Vagina (tissue), 2 donors: ENCODE data around the gene TRAPPC4. TPM values are rescaled to one million over a fixed set of nuclear protein-coding genes. Genes with fewer than 3 reads are reported as not detected.

ENCODE experiments used
- DNase-seq, 2 donors: peaks; one replicate each; pipeline ENCODE4 v3.0.0-alpha.2; 2017; ENCODE audit errors: extremely low spot score in 2 of 2
- H3K27ac ChIP-seq: fragments of 200-600 bp; sonication (generic); one replicate; pipeline ENCODE4 v1.5.1; 2019
- H3K27me3 ChIP-seq: fragments of 200-600 bp; sonication (generic); one replicate; pipeline ENCODE4 v1.5.1; 2019
- H3K36me3 ChIP-seq, 2 donors: fragments of 200-600 bp; sonication (generic); one replicate each; pipeline ENCODE4 v1.5.1; 2017 to 2019
- H3K4me1 ChIP-seq: fragments of 200-600 bp; sonication (generic); one replicate; pipeline ENCODE4 v1.5.1; 2019
- H3K4me3 ChIP-seq, 2 donors: fragments of 200-600 bp; sonication (generic); 1 replicate in 1 of 2; 2 replicates in 1 of 2; pipeline ENCODE4 v1.5.1; 2016 to 2019
- H3K9me3 ChIP-seq: fragments of 200-600 bp; sonication (generic); one replicate; pipeline ENCODE4 v1.5.1; 2019
- POLR2A ChIP-seq, 2 donors: fragments of 450-650 bp; IDR thresholded peaks; one replicate each; pipeline ENCODE4 v1.6.1; 2017; ENCODE audit warnings: antibody characterized with exemption in 2 of 2, mild to moderate bottlenecking in 2 of 2, moderate library complexity in 2 of 2
- POLR2AphosphoS5 ChIP-seq, 2 donors: sonication (generic); formaldehyde crosslinking; IDR thresholded peaks; one replicate each; pipeline ENCODE4 v1.9.0; 2017; ENCODE audit warnings: antibody characterized with exemption in 2 of 2, mild to moderate bottlenecking in 2 of 2, low read depth in 1 of 2; ENCODE audit not compliant: insufficient read depth in 1 of 2
- intact Hi-C: fragments of 100-400 bp; cut with DNase I; formaldehyde crosslinking; loops from one replicate; pipeline ENCODE4 v1.15.1; 2023
- total RNA-seq: library from RNA; depleted of rRNA; stranded (reverse); fragments of >200 nt; gene quantifications from one replicate; pipeline ENCODE4 v1.2.3, GENCODE V29; 2016
- TF ChIP-seq, protein P1 (sequence below), 3 experiments: fragments of 450-650 bp in 2 of 3; fragments of 200-600 bp in 1 of 3; sonication (generic) in 1 of 3; IDR thresholded peaks; one replicate each; pipeline ENCODE4 v1.5.1; 2017 to 2019; ENCODE audit warnings: antibody characterized with exemption in 3 of 3, mild to moderate bottlenecking in 2 of 3, moderate library complexity in 2 of 3

Gene TRAPPC4
- total RNA-seq, 1 donor from 2014 or later, result 40.0 TPM

GRCh38 chr11:118996926-118997626 lies 21.5 kb upstream of the TRAPPC4 start:
- no peaks in the 10 kb centered on the region for H3K27me3 ChIP-seq
- no peak for DNase-seq
- peak overlapping the region; percentile 65 for H3K27ac ChIP-seq
- H3K36me3 ChIP-seq, result peaks cover 0 to 16% of the 10 kb centered on the region in 2 donors
- TF ChIP-seq, protein P1, sequence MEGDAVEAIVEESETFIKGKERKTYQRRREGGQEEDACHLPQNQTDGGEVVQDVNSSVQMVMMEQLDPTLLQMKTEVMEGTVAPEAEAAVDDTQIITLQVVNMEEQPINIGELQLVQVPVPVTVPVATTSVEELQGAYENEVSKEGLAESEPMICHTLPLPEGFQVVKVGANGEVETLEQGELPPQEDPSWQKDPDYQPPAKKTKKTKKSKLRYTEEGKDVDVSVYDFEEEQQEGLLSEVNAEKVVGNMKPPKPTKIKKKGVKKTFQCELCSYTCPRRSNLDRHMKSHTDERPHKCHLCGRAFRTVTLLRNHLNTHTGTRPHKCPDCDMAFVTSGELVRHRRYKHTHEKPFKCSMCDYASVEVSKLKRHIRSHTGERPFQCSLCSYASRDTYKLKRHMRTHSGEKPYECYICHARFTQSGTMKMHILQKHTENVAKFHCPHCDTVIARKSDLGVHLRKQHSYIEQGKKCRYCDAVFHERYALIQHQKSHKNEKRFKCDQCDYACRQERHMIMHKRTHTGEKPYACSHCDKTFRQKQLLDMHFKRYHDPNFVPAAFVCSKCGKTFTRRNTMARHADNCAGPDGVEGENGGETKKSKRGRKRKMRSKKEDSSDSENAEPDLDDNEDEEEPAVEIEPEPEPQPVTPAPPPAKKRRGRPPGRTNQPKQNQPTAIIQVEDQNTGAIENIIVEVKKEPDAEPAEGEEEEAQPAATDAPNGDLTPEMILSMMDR (IDR thresholded peaks at IDR 0.05), result no peak
- no peak for TF ChIP-seq POLR2A (IDR thresholded peaks at IDR 0.05)
- TF ChIP-seq POLR2AphosphoS5 (IDR thresholded peaks at IDR 0.05; ENCODE audit: insufficient read depth in 1 of 2, low read depth in 1 of 2), result no peak
- peak overlapping the region; percentile 86 to 88 for H3K4me3 ChIP-seq
- no peaks in the 10 kb centered on the region for H3K9me3 ChIP-seq
- intact Hi-C loops, result no loop called here
- H3K4me1 ChIP-seq, result peaks cover 34% of the 10 kb centered on the region

- peaks cover 0 to 23% of the 10 kb centered on the region in 2 donors for H3K36me3 ChIP-seq
- no peaks in the 10 kb centered on the region for H3K27me3 ChIP-seq
- H3K4me1 ChIP-seq, result peaks cover 34% of the 10 kb centered on the region
- peak; percentile 70 to 73 for TF ChIP-seq POLR2A (IDR thresholded peaks at IDR 0.05)
- TF ChIP-seq POLR2AphosphoS5 (IDR thresholded peaks at IDR 0.05; ENCODE audit: insufficient read depth in 1 of 2, low read depth in 1 of 2), result peak; percentile 96 to 98
- TF ChIP-seq, protein P1 (IDR thresholded peaks at IDR 0.05), result peak in 1 of 3 experiments; percentile 27
- intact Hi-C loops, result no loop called here
- no peaks in the 10 kb centered on the region for H3K9me3 ChIP-seq
- H3K27ac ChIP-seq, result peak within 1 kb of the TSS; percentile 65
- peak within 1 kb of the TSS; percentile 86 to 88 for H3K4me3 ChIP-seq
- DNase-seq, result peak in 1 of 2 donors; percentile 90
These were observed 20.8 kb upstream of the TRAPPC4 start, which contains the start of gene CENATAC for GRCh38 chr11:118997627-118998387. Gene CENATAC (plus strand): TSS chr11:118998138. CDS start chr11:118998198, 60 bp downstream.

- peak overlapping the region; percentile 86 to 88 for H3K4me3 ChIP-seq
- no peaks in the 10 kb centered on the region for H3K9me3 ChIP-seq
- peak overlapping the region; percentile 65 for H3K27ac ChIP-seq
- intact Hi-C loops, result no loop called here
- TF ChIP-seq POLR2AphosphoS5 (IDR thresholded peaks at IDR 0.05; ENCODE audit: insufficient read depth in 1 of 2, low read depth in 1 of 2) (no peak), POLR2A (IDR thresholded peaks at IDR 0.05) (no peak)
- TF ChIP-seq, protein P1 (IDR thresholded peaks at IDR 0.05), result no peak
- H3K36me3 ChIP-seq, result peaks cover 0 to 27% of the 10 kb centered on the region in 2 donors
- no peak for DNase-seq
- no peaks in the 10 kb centered on the region for H3K27me3 ChIP-seq
- peaks cover 34% of the 10 kb centered on the region for H3K4me1 ChIP-seq
These were observed 20.2 kb upstream of the TRAPPC4 start for GRCh38 chr11:118998388-118998717.

- intact Hi-C loops, result no loop called here
- Histone ChIP-seq H3K9me3 (no peaks in the 10 kb centered on the region), H3K4me3 (peak overlapping the region; percentile 86 to 88), H3K36me3 (peaks cover 0 to 27% of the 10 kb centered on the region in 2 donors), H3K4me1 (peaks cover 34% of the 10 kb centered on the region), H3K27ac (peak overlapping the region; percentile 65), H3K27me3 (no peaks in the 10 kb centered on the region)
- TF ChIP-seq, protein P1 (IDR thresholded peaks at IDR 0.05), result no peak
- no peak for DNase-seq
These were observed 19.7 kb upstream of the TRAPPC4 start for GRCh38 chr11:118998822-118999221.

DNA sequence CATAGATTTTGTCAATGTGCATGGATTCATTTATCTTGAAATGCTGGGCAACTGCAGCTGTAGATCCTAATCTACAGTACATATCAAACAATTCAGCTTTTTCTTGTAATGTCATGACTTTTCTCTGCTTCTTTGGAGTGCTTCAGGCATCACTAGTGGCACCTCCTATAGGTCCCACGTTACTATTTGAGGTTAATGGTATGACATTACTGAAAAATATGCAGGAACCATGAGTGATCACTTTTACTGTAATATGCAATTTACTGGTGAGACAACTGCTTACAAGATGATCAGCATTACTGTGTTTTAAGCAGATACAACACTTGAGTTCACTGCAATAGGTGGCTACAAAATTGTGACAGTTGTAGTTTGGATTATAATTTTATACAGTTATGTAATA lies 17.7 kb upstream of the TRAPPC4 start:
- no peak for TF ChIP-seq POLR2AphosphoS5 (IDR thresholded peaks at IDR 0.05; ENCODE audit: insufficient read depth in 1 of 2, low read depth in 1 of 2)
- TF ChIP-seq, protein P1 (IDR thresholded peaks at IDR 0.05), result no peak
- TF ChIP-seq POLR2A (IDR thresholded peaks at IDR 0.05), result no peak
- H3K4me3 ChIP-seq, result no peak overlapping the region
- intact Hi-C loops, result no loop called here
- peaks cover 34% of the 10 kb centered on the region for H3K4me1 ChIP-seq
- H3K27me3 ChIP-seq, result no peaks in the 10 kb centered on the region
- H3K27ac ChIP-seq, result no peak overlapping the region
- H3K36me3 ChIP-seq, result peaks cover 0 to 31% of the 10 kb centered on the region in 2 donors
- no peaks in the 10 kb centered on the region for H3K9me3 ChIP-seq
- DNase-seq, result no peak
